NCI-H2029 (cell line): ENCODE data around the gene ZFPL1.

Source experiments
- DNase-seq: peaks from one replicate; lab custom pipeline; 2025; lab: John Stamatoyannopoulos, UW

Gene ZFPL1

GRCh38 chr11:65083834-65084597 lies at the start of gene ZFPL1, which contains the start of gene CDCA5:
TSS of gene ZFPL1 (plus strand) at chr11:65084222. CDS start at chr11:65084699, 477 bp downstream.
TSS of gene CDCA5 (minus strand) at chr11:65084040. CDS start at chr11:65083978, 62 bp downstream.
- peak; percentile 91 for DNase-seq

GRCh38 chr11:65034423-65034822 lies 49.6 kb upstream of the ZFPL1 start:
- no peak for DNase-seq

- no peak for DNase-seq
Observed at GRCh38 chr11:65035579-65035978, 48.4 kb upstream of the ZFPL1 start.

GRCh38 chr11:65036931-65037330 lies 47.1 kb upstream of the ZFPL1 start:
- no peak for DNase-seq

GRCh38 chr11:65040520-65040846 lies 43.5 kb upstream of the ZFPL1 start:
- no peak for DNase-seq

- peak; percentile 96 for DNase-seq
Observed at GRCh38 chr11:65040847-65041622, 43.0 kb upstream of the ZFPL1 start, which contains the start of gene SAC3D1. TSS of gene SAC3D1 (plus strand) at chr11:65041210. CDS start at chr11:65041293, 83 bp downstream.

- DNase-seq: no peak
Observed at GRCh38 chr11:65042891-65043290, 41.1 kb upstream of the ZFPL1 start.

- DNase-seq: no peak
Observed at GRCh38 chr11:65043881-65044501, 40.0 kb upstream of the ZFPL1 start.

GRCh38 chr11:65045061-65045460 lies 39.0 kb upstream of the ZFPL1 start:
- no peak for DNase-seq

GRCh38 chr11:65045728-65046127 lies 38.3 kb upstream of the ZFPL1 start:
- no peak for DNase-seq

GRCh38 chr11:65047581-65048422 lies 36.2 kb upstream of the ZFPL1 start:
- no peak for DNase-seq

- no peak for DNase-seq
Observed at GRCh38 chr11:65051398-65051858, 32.6 kb upstream of the ZFPL1 start.

GRCh38 chr11:65053827-65054508 lies 30.1 kb upstream of the ZFPL1 start:
- DNase-seq: no peak

- no peak for DNase-seq
Observed at GRCh38 chr11:65055538-65055937, 28.5 kb upstream of the ZFPL1 start.

- no peak for DNase-seq
Observed at GRCh38 chr11:65056999-65057398, 27.0 kb upstream of the ZFPL1 start.

GRCh38 chr11:65057526-65057925 lies 26.5 kb upstream of the ZFPL1 start:
- DNase-seq: no peak

- no peak for DNase-seq
Observed at GRCh38 chr11:65058012-65058411, 26.0 kb upstream of the ZFPL1 start.

- no peak for DNase-seq
Observed at GRCh38 chr11:65058419-65059054, 25.5 kb upstream of the ZFPL1 start, which contains the start of gene NAALADL1. TSS of gene NAALADL1 (minus strand) at chr11:65058553. CDS start at chr11:65058521, 32 bp downstream.

- DNase-seq: no peak
Observed at GRCh38 chr11:65059523-65059922, 24.5 kb upstream of the ZFPL1 start.
